ENCODE results near the gene EZH1.

GRCh38 chr17:42778570-42778969 lies 33.7 kb upstream of the EZH1 start:
- TF ChIP-seq TEAD4 (IDR thresholded peaks at IDR 0.05): no peak
- TF ChIP-seq CEBPB (IDR thresholded peaks at IDR 0.05): no peak
- no peak for TF ChIP-seq TAF1 (IDR thresholded peaks at IDR 0.05; ENCODE audit: low read depth)
- TF ChIP-seq MAX (IDR thresholded peaks at IDR 0.05): no peak
- TF ChIP-seq ZBTB7A (IDR thresholded peaks at IDR 0.05; ENCODE audit: low read depth): no peak
- TF ChIP-seq TCF12 (IDR thresholded peaks at IDR 0.05; ENCODE audit: low read depth): no peak

Measured in Ishikawa (cell line).